Adrenal gland (tissue), 12 donors: ENCODE data around the gene GUCY2F. TPM values are rescaled to one million over a fixed set of nuclear protein-coding genes. Genes with fewer than 3 reads are reported as not detected.
A peak's percentile ranks its signal among the peaks of the same experiment; 100 is the strongest.

ENCODE experiments used
- DNase-seq, 7 donors: peaks; one replicate each; pipeline ENCODE4 v3.0.0-alpha.2; 2019 to 2020
- H3K27ac ChIP-seq, 5 donors: fragments of 200-600 bp; sonication (generic) in 4 of 5; 1 replicate in 3 of 5; 2 replicates in 2 of 5; pipeline versions ENCODE4 v1.5.1 to v1.8.0; 2016 to 2020; ENCODE audit warnings: mild to moderate bottlenecking in 1 of 5
- H3K27me3 ChIP-seq: fragments of 200-600 bp; 2 replicates; pipeline ENCODE4 v1.8.0; 2021
- H3K36me3 ChIP-seq, 2 donors: fragments of 200-600 bp; replicated peaks in 1 of 2; 1 replicate in 1 of 2; 2 replicates in 1 of 2; pipeline versions ENCODE4 v1.5.1 to v1.8.0; 2018 to 2022
- H3K4me1 ChIP-seq, 2 donors: fragments of 200-600 bp; replicated peaks in 1 of 2; 1 replicate in 1 of 2; 2 replicates in 1 of 2; pipeline versions ENCODE4 v1.5.1 to v1.8.0; 2018 to 2021
- H3K4me3 ChIP-seq, 4 donors: fragments of 200-600 bp; sonication (generic) in 3 of 4; one replicate each; pipeline ENCODE4 v1.5.1; 2016 to 2018
- H3K9me3 ChIP-seq, 3 donors: fragments of 200-600 bp; sonication (generic) in 1 of 3; replicated peaks in 1 of 3; 1 replicate in 2 of 3; 2 replicates in 1 of 3; pipeline versions ENCODE4 v1.5.1 to v1.8.0; 2016 to 2021
- CTCF ChIP-seq, 6 experiments: fragments of 450-650 bp in 4 of 6; fragments of 200-600 bp in 2 of 6; sonication (generic) in 1 of 6; IDR thresholded peaks; 1 replicate in 5 of 6; 2 replicates in 1 of 6; pipeline versions ENCODE4 v1.5.1 to v1.8.0; 2016 to 2021; ENCODE audit warnings: antibody characterized with exemption in 6 of 6, mild to moderate bottlenecking in 2 of 6, moderate library complexity in 1 of 6
- POLR2A ChIP-seq, 2 donors: fragments of 450-650 bp; IDR thresholded peaks; one replicate each; pipeline ENCODE4 v1.6.1; 2017; ENCODE audit warnings: antibody characterized with exemption in 2 of 2, mild to moderate bottlenecking in 2 of 2, moderate library complexity in 1 of 2
- WGBS, 4 donors: extraction: QIAGEN DNeasy Blood & Tissue Kit in 2 of 4; methylation state at CpG; one replicate each; pipeline versions ENCODE4 v1.1.5 to v1.1.7; 2013 to 2017; 5-methylcytosine and 5-hydroxymethylcytosine counted together
- intact Hi-C, 2 donors: fragments of 100-400 bp; cut with DNase I; formaldehyde crosslinking; loops; one replicate each; pipeline versions ENCODE4 v1.14.1 to v1.15.0; 2022 to 2023
- polyA plus RNA-seq, 3 donors: library from polyadenylated mRNA; stranded (reverse); fragments of 200-250 nt in 2 of 3; fragments of 350-450 nt in 1 of 3; fragmentation: Illumina TruSeq in 1 of 3; extraction: RNeasy Lipid Tissue Mini Kit (QIAGEN cat#74804) in 1 of 3; gene quantifications; one replicate each; pipeline ENCODE4 v1.2.3, GENCODE V29; 2013 to 2014
- total RNA-seq, 9 donors: library from RNA; depleted of rRNA in 4 of 9; stranded (reverse); fragments of >200 nt in 4 of 9; fragments of 120-200 nt in 1 of 9; fragmentation: NEBNext Ultra II Directional in 1 of 9; extraction: Animal tissue kit (Norgen Biotek cat#: 25700) in 1 of 9; gene quantifications; one replicate each; pipeline versions ENCODE4 v1.1.0 to v1.2.4, GENCODE V29; 2013 to 2023
- donor health status: healthy with polysubstance abuse.
- donor health status: Bipolar disorder and iron deficiency.
- donor health status: DM: yes; HTN: yes; CAD: no.
- donor health status: DM: no; HTN: no; CAD: no.
- donor health status: DM: no; HTN: no; CAD: no.
- donor health status: DM: yes; HTN: yes; CAD: no.

GUCY2F gene
- total and polyA plus RNA-seq, 12 donors: 0.06 TPM; not detected in 11

GRCh38 chrX:109472939-109473735 lies 8.7 kb downstream of the GUCY2F start:
- 29 to 40% (median 36%) methylated on average over 7 of the region's 7 CpGs for WGBS, 4 donors
- DNase-seq: peak in 6 of 7 donors; percentile 25 to 46 (median 32)
- H3K36me3 ChIP-seq: no peaks in the 10 kb centered on the region
- H3K4me3 ChIP-seq: no peak overlapping the region
- peaks cover 30% of the 10 kb centered on the region for H3K27me3 ChIP-seq
- no peaks in the 10 kb centered on the region for H3K4me1 ChIP-seq
- peak overlapping the region in 1 of 5 donors; percentile 20 for H3K27ac ChIP-seq
- TF ChIP-seq CTCF (IDR thresholded peaks at IDR 0.05) (peak in 1 of 6 experiments; percentile 3), POLR2A (IDR thresholded peaks at IDR 0.05) (no peak)
- intact Hi-C loops: no loop called here
- no peaks in the 10 kb centered on the region for H3K9me3 ChIP-seq

- DNase-seq: no peak
- Histone ChIP-seq H3K36me3 (no peaks in the 10 kb centered on the region), H3K4me3 (no peak overlapping the region), H3K27me3 (peaks cover 31% of the 10 kb centered on the region), H3K9me3 (no peaks in the 10 kb centered on the region), H3K4me1 (no peaks in the 10 kb centered on the region), H3K27ac (no peak overlapping the region)
- intact Hi-C loops: no loop called here
- TF ChIP-seq CTCF (IDR thresholded peaks at IDR 0.05): no peak
- no peak for TF ChIP-seq POLR2A (IDR thresholded peaks at IDR 0.05)
Measured at GRCh38 chrX:109464231-109464630, 17.7 kb downstream of the GUCY2F start.

- Histone ChIP-seq H3K36me3 (no peaks in the 10 kb centered on the region), H3K27ac (no peak overlapping the region), H3K4me3 (no peak overlapping the region), H3K4me1 (no peaks in the 10 kb centered on the region), H3K27me3 (peaks cover 30% of the 10 kb centered on the region), H3K9me3 (no peaks in the 10 kb centered on the region)
- intact Hi-C loops: no loop called here
- DNase-seq: no peak
- TF ChIP-seq CTCF (IDR thresholded peaks at IDR 0.05) (no peak), POLR2A (IDR thresholded peaks at IDR 0.05) (no peak)
- WGBS, 4 donors: 26 to 47% (median 41%) methylated on average over 2 of the region's 2 CpGs
Measured at GRCh38 chrX:109463784-109464183, 18.1 kb downstream of the GUCY2F start.

GRCh38 chrX:109448282-109448938 lies 33.5 kb downstream of the GUCY2F start:
- WGBS, 4 donors: 75 to 88% (median 81%) methylated on average over 3 of the region's 3 CpGs

More at GRCh38 chrX:109448282-109448938, 33.5 kb downstream of the GUCY2F start:
- no peak overlapping the region for H3K4me3 ChIP-seq
- no peak for DNase-seq
- H3K27me3 ChIP-seq: peaks cover 4% of the 10 kb centered on the region
- H3K27ac ChIP-seq: no peak overlapping the region
- H3K36me3 ChIP-seq: no peaks in the 10 kb centered on the region
- intact Hi-C loops: no loop called here
- H3K9me3 ChIP-seq: no peaks in the 10 kb centered on the region
- H3K4me1 ChIP-seq: no peaks in the 10 kb centered on the region
- no peak for TF ChIP-seq POLR2A (IDR thresholded peaks at IDR 0.05)
- TF ChIP-seq CTCF (IDR thresholded peaks at IDR 0.05): no peak
